Kidney tubule cell (primary cell): ENCODE data around the gene OPCML.

ENCODE experiments used
- DNase-seq: peaks from one replicate; pipeline ENCODE4 v3.0.0-alpha.2; 2018; ENCODE audit warnings: low spot score

The OPCML gene

DNA sequence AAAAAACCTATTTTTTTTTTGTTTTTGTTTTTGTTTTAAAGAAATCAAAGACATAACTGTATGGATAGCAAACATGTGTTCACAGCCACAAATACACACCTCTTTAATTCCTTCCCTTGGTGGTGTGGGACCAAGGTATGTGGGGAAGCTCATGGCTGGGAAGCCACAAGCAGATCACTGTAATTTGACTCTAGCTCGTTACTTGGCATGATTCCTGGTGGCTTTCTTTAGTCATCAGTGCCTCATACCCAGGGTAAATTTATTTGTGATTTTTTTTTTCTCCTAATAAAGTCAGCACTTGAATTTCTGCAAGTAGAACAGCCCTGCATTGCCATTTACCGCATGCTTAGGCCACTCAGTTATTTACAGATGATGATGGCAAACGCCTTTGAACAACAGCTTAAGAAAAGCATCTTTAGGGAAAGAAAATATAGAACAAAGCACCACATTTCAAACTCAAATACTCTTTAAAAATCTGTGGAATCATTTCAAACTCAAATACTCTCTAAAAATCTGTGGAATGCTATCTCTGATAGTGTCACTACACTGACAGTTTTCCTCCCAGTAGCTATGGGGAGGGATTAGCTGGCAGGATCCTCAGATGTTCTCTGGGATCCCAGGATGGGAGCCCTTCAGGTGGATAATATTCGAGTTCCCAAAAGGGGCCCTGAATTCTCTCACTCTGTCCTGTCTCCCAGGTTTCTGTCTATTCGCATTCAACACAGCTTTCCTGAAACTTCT, 687.2 kb downstream of the OPCML start:
- DNase-seq, result peak; percentile 72

GRCh38 chr11:132840660-132841059, 691.6 kb downstream of the OPCML start:
- no peak for DNase-seq

- no peak for DNase-seq
Observed at GRCh38 chr11:132840191-132840590, 692.1 kb downstream of the OPCML start.

DNA sequence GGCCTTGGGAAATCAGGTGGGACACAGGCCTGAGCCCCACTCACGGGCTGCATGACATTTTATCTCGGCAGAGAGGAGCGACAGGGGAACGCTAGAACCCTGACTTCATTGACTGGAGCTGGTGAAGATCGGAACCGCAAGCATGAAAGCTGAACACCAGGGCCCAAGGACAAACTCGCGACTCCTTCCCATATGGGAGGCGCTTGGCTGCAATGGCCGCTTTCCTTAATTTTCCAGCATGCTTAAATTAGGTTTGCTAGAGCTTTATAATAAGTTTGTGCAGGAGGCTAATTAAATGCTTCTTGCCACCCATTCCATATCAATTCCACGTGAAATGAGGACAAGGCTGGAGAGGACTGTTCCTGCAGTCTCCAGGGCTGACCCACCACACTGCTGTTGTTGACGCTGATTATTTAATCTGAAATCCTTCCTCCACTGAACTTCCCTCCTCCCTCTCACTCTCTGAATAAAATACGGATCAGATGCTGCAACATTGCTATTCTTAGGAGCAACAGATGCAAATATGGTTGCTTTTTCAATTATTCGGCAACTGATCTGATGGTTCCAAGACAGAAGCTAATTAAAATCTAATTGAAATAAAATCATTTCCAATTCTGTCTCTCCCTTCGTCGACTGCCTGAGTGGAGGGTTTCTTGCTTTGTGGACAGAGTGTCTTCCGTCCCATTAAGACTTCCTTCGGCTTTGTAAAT, 692.9 kb downstream of the OPCML start:
- DNase-seq, result no peak

- DNase-seq, result peak; percentile 41
Observed at GRCh38 chr11:132838627-132839026, 693.7 kb downstream of the OPCML start.

DNA sequence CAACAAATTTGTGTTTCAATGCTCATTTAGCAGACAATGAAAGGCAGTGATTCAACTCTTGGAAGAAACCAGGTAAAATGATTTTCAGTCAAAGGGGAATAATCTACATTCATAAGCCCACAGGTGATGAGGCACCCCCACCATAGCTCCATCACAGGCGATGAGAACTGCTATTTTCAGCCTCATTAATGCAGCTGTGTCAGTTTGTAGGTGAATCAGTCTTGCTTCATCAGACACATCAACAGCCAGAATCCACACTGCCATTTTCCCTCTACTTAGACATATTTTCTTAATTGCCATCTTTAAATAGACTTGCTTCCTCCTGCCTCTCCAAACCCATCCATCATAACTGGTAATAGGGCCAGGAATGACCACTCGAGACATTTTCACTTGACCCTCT, 701.0 kb downstream of the OPCML start:
- DNase-seq, result no peak

DNA sequence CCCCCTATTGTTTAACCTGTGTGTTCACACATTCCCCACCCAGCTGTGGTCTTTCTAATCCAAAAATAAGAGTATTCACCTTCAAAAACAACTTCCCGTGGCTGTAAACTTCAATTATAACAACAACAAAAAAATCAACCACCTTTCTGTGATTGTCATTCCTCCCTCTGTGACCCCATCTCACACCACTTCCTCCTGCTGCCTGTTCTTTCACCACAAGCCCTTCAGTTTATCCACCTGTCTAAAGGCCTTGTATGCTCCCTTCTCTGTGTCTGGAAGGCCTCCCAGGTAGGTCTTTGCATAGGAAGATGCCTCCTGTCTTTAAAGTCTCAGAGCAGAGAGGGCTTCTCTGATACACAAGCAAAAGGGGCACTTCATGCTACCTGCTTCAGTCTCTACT, 707.7 kb downstream of the OPCML start:
- DNase-seq, result no peak

DNA sequence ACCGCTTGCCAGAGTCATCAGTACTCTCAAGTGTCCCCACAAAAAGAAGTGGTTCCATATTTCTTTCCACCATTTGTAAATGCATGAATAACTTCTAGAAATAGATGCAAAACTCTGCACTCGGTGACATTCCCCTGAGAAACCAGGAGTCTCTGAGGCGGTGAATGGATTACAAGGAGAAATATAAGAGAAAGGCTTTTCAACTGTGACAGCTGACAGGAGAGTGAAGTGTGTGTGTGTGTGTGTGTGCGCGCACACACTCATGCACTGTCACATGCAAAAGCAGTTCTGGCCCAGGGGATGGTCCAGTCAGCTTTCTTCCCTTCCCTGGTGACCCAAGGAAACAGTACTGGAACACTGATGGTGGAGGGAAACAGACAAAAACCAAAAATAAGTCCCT, 710.0 kb downstream of the OPCML start:
- no peak for DNase-seq

GRCh38 chr11:132821499-132821898, 710.8 kb downstream of the OPCML start:
- DNase-seq, result no peak

- DNase-seq, result no peak
Observed at GRCh38 chr11:132821014-132821413, 711.3 kb downstream of the OPCML start.

DNA sequence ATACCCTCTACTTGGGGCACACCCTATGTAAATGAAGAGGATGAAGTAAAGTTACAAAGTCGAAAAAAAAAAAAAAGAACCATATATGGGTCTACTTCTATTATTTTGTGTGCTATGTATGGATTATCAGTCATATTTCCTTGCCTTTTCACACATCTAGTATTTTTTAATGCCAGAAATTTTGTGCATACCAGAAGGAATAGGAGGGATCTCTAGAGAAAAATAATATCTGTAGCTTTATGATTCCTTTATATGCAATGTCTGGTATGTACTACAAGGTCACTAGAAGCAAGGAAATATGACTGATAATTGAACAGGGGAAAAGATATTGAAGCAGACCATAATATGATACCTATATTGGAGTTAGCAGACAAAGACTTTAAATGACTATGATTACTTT, 713.4 kb downstream of the OPCML start:
- DNase-seq, result no peak

- DNase-seq, result no peak
Observed at GRCh38 chr11:132817387-132817786, 714.9 kb downstream of the OPCML start.

DNA sequence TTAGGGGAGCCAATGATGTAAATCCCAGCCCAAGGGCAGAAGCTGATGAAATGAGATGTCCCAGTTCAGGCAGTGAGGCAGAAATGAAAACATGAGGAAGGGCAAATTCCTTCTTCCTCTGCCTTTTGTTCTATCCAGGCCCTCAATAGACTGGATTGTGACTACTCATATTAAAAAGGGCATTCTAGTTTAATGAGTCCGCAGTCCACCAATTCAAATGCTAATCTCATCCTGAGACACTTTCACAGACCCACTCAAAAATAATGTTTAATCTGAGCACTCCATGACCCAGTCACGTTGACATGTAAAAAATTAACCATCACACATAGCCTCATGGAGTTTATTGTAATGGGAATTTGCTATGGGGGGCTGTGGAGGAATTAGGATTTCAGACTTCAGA, 717.9 kb downstream of the OPCML start:
- DNase-seq, result no peak

DNA sequence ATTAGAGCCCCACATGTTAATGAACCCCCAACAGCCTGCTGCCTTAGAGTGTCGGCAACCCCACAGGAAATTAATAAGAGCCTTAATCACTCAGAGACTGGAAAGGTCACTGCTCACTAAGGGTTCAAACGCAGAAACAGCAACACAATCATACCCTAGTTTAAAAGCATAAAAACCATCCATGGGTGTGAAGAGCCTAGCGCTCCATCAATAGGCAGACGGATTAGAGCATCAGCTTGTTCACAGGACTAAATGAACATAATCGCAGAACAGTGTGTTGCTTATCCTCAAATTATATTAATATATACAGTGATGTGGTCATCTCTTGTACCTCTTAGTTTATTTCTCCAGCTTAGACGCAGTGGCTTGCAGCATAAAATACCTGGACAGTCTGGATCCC, 720.7 kb downstream of the OPCML start:
- DNase-seq, result no peak

GRCh38 chr11:132809070-132809469, 723.2 kb downstream of the OPCML start:
- no peak for DNase-seq

GRCh38 chr11:132804258-132804657, 728.0 kb downstream of the OPCML start:
- DNase-seq, result no peak

- no peak for DNase-seq
Observed at GRCh38 chr11:132803436-132803835, 728.9 kb downstream of the OPCML start.

DNA sequence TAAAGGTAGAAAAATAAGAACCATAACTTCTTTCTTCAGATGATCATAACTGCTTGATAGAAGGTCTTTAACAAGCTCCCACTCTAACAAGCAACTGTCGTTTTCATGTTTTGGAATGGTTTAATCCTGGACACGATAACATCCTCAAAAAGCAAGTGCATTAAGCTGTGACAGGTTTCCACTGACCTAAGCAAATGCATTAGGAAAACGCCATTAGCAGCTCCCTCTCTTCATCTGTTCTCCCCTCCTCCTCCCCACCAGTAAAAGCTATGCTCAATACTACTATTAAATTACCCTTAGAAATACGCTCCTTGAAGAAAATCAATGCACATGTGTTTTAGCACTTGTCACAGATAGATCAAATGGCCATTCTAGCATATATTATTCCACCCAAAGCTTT, 729.4 kb downstream of the OPCML start:
- no peak for DNase-seq

- DNase-seq, result no peak
Observed at GRCh38 chr11:132793831-132794230, 738.5 kb downstream of the OPCML start.

GRCh38 chr11:132792341-132793140, 739.8 kb downstream of the OPCML start:
- DNase-seq, result no peak

DNA sequence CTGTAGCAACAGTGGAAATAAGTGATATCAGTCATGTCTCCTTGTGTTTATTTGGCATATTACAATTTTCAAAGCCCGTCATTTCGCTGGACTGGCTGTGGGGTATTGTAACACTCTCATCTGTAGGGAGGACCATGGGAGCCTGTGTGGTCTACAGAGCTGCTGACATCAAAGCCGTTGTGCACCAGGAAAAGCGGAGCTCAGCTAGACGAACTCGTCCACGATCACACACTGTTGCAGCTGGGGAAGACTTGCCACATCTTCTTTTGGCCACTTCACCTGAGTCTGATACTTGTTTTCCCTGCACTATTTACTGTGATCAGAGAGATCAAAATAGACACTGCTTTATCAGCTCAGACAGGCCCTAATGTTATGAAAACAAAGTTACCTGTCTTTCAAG, 741.3 kb downstream of the OPCML start:
- no peak for DNase-seq

DNA sequence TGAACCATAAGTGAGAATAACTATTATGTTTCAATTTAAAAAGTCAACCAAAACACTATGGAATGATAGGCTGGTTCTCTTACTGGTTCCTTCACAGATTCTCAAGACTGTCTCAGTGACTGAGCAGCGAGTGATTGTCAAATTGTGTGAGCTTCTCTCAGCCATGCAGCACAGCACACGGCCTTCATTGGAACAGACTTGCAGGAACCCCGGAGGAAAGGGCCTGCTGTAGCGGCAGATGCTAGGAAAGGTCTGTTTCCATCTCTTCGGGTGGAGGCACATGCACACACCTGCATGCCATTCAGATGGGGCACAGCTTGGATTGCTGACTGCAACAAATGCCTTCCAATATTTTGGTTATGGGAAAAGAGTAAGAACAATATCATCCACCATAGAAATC, 741.8 kb downstream of the OPCML start:
- no peak for DNase-seq

- DNase-seq, result no peak
Observed at GRCh38 chr11:132788816-132789325, 743.4 kb downstream of the OPCML start.
